ENCODE data around the gene MAPK9.
"Not testable (repeated sequence)": the region's sequence is repeated elsewhere in the genome, so short reads cannot be mapped to it uniquely, and the experiment has no call there.

DNA sequence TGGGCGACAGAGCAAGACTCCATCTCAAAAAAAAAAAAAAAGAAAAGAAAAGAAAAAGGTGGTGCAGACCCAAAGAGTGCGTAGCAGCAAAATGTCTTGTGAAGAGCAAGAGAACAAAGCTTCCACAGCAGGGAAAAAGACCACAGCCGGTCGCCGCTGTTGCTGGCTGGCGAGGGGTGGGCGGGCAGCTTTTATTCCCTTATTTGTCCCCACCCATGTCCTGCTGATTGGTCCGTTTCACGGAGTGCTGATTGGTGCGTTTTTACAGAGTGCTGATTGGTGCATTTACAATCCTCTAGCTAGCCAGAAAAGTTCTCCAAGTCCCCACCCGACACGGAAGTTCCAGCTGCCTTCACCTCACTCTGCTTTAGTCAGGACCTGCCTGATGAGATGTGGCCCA, 81.8 kb downstream of the MAPK9 start:
- not testable (repeated sequence) for TF ChIP-seq CTCF (IDR thresholded peaks at IDR 0.05); POLR2AphosphoS5 (IDR thresholded peaks at IDR 0.05; ENCODE audit: low read depth, low read length)

All from Panc1 (cell line).